HG03571 (cell line): ENCODE measurements around the gene TSSK2.

Experiments
- ATAC-seq: cut with Tn5 transposase; IDR thresholded peaks from one replicate; pipeline ENCODE4 v1.9.1; 2021; ENCODE audit not compliant: unreplicated experiment

TSSK2 gene

GRCh38 chr22:19122752-19123492, 8.2 kb upstream of the TSSK2 start:
- no peak for ATAC-seq

- no peak for ATAC-seq
These were observed 7.2 kb upstream of the TSSK2 start for GRCh38 chr22:19123936-19124335.

GRCh38 chr22:19124377-19124776, 6.7 kb upstream of the TSSK2 start:
- ATAC-seq: no peak

- no peak for ATAC-seq
These were observed 6.1 kb upstream of the TSSK2 start for GRCh38 chr22:19125011-19125410.

GRCh38 chr22:19125474-19126308, 5.4 kb upstream of the TSSK2 start:
- ATAC-seq: no peak

GRCh38 chr22:19126309-19127273, 4.5 kb upstream of the TSSK2 start:
- no peak for ATAC-seq

GRCh38 chr22:19127329-19128008, 3.6 kb upstream of the TSSK2 start:
- ATAC-seq: no peak

- no peak for ATAC-seq
These were observed 3.1 kb upstream of the TSSK2 start for GRCh38 chr22:19128009-19128401.

- no peak for ATAC-seq
These were observed 2.0 kb upstream of the TSSK2 start for GRCh38 chr22:19128946-19129727.

- ATAC-seq: no peak
These were observed 1.2 kb upstream of the TSSK2 start for GRCh38 chr22:19129871-19130270.

GRCh38 chr22:19131685-19132015, 542 bp downstream of the TSSK2 start:
- no peak for ATAC-seq

- no peak for ATAC-seq
These were observed 1.0 kb downstream of the TSSK2 start for GRCh38 chr22:19132153-19132552.

GRCh38 chr22:19132693-19133400, 1.7 kb downstream of the TSSK2 start:
- no peak for ATAC-seq

- no peak for ATAC-seq
These were observed 2.5 kb downstream of the TSSK2 start for GRCh38 chr22:19133561-19133960.

- no peak for ATAC-seq
These were observed 3.2 kb downstream of the TSSK2 start for GRCh38 chr22:19134176-19134831.

GRCh38 chr22:19134874-19135273, 3.8 kb downstream of the TSSK2 start:
- no peak for ATAC-seq

- no peak for ATAC-seq
These were observed 5.8 kb downstream of the TSSK2 start for GRCh38 chr22:19136915-19137314.

- no peak for ATAC-seq
These were observed 6.5 kb downstream of the TSSK2 start for GRCh38 chr22:19137384-19138216.
